DND-41 (cell line): Measurements from ENCODE around the gene G3BP1.

ENCODE experiments used
- CTCF ChIP-seq: IDR thresholded peaks from 2 replicates; pipeline ENCODE4 v1.5.1; 2012; ENCODE audit warnings: borderline replicate concordance, low read length, moderate library complexity, mild to moderate bottlenecking; ENCODE audit not compliant: poor library complexity, severe bottlenecking; ENCODE audit errors: extremely low read depth
- EZH2 ChIP-seq: IDR thresholded peaks from 3 replicates; pipeline ENCODE4 v1.6.1; 2012; ENCODE audit warnings: borderline replicate concordance, low read depth, mild to moderate bottlenecking, moderate library complexity, low read length, inconsistent platforms; ENCODE audit not compliant: severe bottlenecking

DNA sequence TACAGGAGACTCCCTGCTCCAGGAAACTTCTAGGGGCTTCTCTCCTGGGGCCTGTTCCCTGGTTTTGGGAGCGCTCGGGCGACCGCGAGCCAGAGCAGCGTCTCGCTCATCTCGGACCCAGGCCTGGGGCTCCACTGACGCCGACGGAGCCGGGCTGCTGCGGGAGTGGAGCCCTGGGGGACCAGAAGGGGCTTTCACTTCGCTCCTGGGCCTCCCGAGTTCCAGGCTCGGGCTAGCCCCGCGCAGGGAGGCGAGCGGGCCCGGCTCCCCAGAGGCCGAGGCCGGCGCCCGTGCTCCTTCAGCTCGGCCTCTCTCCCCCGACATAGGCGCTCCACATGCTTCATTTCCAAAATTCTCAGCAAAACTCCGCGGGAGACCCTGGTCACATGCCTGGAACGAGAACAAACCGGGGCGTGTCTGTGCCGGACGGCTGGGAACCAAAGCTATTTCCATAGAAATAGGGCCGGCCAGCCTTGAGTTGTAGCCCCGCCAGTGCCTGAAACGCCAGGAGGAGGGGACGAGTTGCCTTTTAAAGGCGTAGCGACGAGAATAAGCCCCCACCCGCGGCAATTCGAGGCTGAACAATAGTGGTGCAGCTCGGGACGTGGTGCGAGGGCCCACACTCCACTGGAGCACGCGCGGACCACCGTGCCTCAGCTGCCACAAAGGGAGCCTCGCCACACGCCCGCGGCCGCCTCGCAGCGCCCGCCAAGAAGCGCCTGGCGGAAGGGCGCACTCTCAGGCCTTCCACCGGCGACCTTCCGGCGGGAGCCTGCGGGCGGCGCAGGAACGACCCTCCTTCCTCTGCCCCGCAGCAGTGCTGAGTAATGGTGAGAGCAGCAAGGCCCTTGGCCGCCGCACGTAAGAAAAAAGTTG, 1.1 kb upstream of the G3BP1 start:
- TF ChIP-seq CTCF: peak; percentile 36
- TF ChIP-seq EZH2: no peak
